NCI-H2196 treated with DMSO at 0.1 percent for 48 hours (cell line): ENCODE data around the gene SFMBT2.
"Not testable (repeated sequence)": the region's sequence is repeated elsewhere in the genome, so short reads cannot be mapped to it uniquely, and the experiment has no call there.

Experiments used
- DNase-seq: peaks from one replicate; lab custom pipeline; 2025; ENCODE audit not compliant: unreplicated experiment; lab: John Stamatoyannopoulos, UW

SFMBT2 gene

DNA sequence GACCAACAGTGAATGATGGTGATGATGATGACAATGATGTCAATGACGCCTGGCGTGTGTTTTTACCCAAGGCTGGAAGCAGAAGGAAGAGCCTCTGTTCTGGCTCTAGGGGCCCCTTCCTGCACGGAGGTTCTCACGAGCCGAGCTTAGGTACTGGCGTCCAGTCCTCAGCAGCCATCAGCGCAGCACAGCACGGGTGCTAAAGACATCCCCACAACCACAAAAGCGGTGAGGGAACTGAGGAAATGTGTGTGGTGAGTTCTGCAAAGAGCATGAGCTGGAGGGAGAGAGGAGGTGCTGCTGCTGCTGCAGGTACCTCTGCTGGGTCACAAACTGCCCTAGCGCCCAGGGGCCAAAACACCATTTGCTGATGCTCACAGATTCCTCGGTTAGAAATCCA lies 81.6 kb downstream of the SFMBT2 start:
- DNase-seq: no peak

DNA sequence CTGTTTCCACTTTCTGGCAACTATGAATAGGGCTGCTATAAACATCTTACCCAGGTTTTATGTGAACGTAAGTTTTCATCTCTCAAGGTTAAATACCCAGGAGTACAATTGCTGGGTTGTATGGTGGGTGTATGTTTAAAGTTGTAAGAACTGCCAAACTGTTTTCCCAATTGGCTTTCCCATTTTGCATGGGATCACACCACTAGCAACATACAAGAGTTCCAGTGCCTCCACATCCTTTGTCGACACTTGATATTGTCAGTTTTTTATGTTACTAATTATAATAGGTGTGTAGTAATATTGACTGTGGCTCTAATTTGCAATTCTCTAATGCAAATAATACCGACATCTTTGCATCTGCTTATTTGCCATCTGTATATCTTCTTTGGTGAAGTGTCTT lies 82.9 kb downstream of the SFMBT2 start:
- DNase-seq: no peak

DNA sequence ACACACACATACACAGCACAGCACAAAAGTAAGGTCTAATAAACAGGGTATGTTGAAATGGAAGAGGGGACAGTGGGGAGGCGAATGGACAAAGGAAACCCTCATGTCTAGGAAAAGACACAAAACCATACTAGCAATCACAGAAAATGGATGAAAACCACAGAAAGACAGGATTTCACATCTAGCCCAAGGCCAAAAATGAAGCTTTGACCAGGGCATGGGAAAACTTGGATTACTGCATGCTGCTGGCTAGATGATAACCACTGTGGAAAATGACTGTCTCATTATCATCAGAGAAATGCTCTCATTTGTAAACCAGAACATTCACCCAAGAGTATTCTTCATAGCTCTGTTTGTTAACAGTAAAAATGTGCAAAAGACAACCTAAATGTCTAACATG lies 88.2 kb downstream of the SFMBT2 start:
- no peak for DNase-seq

DNA sequence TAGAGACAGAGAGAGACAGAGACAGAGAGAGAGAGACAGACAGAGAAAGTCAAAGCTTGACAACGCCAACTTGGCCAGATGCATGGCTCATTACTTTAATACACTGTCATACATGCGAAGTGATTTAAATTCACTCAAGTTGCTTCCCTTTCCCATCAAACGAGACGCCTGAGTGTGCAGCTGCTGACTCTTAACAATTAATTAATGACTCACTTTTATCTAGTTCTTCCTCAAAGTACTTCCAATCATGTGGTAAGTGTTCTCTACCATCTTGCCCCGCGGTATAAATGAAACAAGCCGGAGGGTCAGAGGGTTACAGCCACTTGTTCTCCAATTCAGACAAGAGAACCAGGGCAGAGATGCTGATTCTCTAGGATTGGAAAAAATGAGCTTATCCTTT lies 90.8 kb downstream of the SFMBT2 start:
- DNase-seq: no peak

DNA sequence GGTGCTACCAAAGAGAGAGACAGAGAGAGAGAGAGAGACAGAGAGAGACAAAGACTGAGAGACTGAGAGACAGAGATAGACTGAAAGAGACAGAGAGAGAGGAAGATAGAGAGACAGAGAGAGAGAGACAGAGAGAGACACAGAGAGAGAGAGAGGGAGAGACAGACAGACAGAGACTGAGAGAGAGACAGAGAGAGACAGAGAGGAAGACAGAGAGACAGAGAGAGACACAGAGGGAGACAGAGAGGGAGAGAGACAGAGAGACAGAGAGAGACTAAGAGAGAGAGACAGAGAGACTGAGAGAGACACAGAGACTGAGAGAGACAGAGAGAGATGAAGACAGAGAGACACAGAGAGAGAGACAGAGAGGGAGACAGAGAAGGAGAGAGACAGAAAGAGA lies 91.2 kb downstream of the SFMBT2 start:
- no peak for DNase-seq

DNA sequence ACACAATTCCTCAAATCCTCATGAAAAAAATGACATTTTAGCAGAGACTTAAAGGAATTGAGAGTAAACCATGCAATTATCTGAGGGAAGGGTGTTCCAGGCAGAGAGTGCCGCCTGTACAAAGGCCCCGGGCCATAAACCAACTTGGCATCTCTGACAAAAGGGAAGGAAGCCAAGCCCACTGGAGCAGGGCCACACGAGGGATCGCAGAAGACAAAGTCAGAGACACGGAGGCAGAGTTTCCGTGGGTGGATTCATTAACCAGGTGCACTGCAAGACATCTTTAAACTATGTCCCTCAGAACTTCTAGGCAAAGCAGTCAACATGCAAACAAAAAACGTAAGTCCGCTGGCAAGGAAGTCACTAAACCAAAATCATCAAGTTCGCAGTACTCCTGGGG lies 92.0 kb downstream of the SFMBT2 start:
- no peak for DNase-seq

DNA sequence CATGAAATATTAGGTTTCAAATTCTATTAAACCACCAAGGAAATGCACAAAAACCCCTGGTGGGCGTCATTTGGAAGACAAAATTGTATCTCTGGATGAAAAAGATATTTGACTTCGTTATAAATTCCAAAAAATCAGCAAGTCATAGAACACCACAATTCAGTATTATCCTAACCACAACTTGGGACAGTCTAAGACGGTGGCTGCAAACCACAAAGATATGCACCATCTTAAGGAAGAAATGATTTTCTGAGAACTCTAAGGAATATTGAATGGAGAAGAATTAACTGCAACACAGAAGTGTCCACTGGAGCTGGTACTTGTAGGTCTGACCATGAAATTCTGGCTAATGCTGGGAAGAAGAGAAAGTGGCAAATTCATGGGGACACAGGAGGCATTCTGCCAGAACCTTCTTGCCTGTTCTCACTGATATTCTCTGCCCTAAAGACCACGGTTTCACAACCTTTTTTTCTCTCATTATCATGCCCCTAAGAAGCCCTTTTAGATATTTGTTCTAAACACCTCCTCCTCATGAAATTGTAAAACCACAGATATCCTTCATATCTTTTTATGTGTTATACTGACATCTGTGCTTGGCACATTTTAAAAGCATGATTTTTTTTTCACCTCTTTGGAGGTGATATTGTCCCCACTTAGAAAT lies 92.9 kb downstream of the SFMBT2 start:
- DNase-seq: no peak

DNA sequence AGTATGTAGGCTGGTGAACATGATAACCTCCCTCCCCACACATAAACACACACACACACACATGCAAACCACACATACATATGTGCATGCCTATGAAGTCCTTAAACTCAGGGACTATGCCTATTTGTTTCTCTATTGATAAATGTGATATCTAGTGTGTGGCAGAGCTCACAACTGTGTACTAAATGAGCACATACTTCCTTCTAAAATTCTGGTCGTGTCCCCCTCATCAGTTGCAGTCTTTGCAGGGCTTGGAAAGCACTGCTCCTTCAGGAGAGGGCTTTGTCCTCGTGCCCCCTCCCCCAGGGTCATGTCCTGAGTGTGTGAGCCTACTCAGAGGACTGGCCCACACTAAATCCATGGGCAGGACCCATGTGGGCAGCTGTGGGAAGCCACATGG lies 94.0 kb downstream of the SFMBT2 start:
- DNase-seq: no peak

DNA sequence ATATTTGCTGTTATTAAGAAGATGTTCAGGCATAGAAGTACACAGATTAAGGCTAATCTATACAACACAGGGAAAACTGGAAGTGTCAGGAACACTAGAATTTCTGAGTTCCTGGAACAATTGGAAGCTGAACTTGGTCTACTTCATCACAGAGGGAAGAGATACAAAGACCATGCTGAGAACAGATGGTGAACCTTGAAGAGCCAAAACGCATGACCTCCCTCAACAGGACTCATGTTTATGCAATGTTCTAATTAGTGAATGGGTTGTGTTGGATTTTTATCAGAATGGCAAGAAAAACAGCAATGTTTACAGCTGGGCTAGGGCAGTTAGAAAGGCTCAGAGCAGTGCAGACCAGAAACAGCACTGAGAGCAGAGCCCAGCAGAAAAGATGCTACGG lies 94.9 kb downstream of the SFMBT2 start:
- no peak for DNase-seq

DNA sequence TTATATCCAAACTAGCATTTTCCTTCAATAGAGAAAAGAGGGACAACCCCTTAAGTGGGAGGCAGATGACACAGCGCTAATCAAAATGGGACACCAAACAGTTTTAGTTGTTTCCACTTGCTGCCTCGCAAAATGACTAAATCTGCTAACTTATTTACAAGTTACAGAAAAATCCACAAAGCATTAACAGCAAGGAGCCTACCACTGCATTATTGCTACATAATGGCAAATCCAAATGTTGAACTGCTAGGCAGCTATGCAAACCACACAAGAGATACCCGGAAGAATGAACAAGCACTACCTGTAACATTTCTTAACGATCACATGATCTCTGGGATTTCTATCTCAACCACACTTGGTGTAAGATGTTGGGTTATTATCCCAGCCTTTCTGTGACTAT lies 96.7 kb downstream of the SFMBT2 start:
- DNase-seq: no peak

DNA sequence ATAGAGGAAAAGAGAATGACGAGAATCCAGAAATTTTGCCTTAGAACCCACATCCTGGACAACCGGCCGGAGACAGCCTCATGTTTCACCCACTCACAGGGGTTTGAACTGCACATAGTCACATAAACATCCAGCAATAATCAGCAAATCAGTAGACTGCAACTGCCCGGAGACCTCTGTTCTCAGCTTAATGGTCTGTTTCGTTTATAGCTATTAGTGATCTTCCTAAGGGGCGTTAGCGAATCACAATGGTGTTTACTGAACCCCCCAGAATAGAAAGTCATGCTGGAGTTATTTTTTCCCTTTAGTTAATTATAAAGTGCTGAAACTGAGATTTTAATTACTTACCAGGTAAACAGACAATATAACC lies 98.4 kb downstream of the SFMBT2 start:
- no peak for DNase-seq

DNA sequence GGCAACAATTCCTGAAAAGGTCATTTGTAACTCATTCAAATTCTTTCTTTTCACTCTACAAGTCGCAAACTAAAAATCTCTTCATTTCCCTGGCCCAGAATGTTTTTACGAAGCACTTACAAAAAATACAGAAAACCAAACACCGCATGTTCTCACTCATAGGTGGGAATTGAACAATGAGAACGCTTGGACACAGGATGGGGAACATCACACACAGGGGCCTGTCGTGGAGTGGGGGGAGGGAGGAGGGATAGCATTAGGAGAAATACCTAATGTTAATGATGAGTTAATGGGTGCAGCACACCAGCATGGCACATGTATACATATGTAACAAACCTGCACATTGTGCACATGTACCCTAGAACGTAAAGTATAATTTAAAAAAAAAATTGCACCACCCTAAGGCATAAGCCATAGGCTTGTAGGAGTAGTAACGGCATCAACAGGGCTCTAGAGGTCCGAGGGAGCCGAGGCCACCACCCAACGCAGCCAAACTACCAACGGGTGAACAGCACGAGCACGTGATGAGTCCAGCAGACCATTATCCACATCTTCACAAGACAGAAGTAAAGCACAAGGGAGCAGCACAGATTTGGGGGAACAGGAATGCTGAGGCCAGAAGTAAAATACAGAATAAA lies 98.9 kb downstream of the SFMBT2 start:
- DNase-seq: not testable (repeated sequence)

DNA sequence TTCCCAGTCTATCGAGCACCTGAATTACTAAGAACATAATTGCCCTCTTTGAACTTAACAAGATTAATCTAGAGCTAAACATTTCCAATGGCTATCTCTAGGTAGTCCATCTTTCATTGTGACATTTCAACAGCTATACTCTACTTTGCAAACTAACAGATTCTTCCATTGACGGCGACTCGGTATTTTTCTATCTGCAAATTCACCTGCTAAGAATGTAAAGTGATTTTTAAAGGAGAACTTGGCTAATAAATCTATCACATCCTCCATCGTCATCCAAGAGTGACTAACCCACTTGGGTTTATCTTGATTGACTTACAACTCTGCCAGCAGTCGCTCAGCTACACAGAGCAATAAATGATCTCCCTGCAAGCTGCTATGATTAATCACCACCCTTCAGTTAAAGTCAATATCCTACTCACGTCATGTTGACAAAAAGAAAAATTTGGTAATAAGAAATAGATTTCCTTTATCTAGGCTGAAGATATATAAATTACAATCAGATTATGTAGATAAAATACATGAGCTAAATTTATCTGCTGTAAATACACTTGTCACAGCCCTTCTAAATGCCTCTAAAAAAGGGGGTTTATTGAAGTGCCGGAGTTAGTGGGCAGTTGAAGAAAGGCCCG lies 99.5 kb downstream of the SFMBT2 start:
- DNase-seq: no peak

DNA sequence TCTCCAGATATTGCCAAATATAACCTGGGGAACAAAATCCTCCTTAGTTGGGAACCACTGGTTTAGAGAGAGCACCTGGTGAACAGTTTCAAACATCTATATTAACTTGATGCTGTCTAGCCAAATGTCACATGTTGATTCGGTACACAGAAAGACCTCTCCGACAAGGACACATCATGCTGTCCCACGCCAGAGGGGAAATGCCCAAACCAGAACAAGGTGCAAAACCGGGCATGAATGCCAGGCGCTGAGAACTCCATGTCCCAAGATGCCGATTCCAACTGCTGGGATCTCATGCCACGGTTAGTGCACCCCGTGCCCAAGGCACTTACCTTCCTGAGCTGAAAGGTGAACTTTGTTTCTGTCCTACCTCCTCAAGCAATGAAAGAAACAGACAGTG lies 100.8 kb downstream of the SFMBT2 start:
- DNase-seq: no peak

DNA sequence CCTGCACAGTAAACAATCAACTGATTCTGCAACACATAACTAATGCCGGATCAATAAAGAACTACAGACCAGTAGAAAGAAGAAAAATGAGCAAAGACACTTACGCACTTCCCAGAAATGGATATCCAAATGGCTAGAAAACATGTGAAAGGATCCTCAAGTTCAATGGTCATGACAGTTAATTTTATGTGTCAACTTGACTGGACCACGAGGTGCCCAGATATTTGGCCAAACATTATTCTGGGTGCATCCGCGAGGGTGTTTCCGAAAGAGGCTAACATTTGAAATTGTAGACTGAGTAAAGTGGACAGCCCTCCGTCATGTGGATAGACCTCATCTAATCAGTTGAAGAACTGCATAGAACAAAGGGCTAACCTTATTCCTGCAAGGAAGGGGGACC lies 102.0 kb downstream of the SFMBT2 start:
- no peak for DNase-seq

DNA sequence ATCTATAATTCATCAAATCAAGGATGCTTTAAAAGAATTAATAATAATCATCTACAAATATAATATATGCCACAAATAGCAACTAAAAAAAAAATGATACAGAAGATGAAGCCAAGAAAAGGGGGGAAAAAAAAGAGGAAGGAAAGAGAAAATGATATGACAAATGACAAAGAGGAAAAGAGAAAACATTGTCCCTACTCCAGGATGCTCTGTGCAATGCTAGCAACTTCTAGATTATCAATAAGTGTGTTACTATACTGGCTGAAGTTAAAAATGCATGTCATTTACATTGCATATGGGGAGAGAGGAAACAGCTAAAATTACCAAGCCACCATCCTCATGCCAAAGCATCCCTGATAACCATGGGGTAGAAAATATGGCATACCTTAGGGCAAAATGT lies 104.2 kb downstream of the SFMBT2 start:
- no peak for DNase-seq

DNA sequence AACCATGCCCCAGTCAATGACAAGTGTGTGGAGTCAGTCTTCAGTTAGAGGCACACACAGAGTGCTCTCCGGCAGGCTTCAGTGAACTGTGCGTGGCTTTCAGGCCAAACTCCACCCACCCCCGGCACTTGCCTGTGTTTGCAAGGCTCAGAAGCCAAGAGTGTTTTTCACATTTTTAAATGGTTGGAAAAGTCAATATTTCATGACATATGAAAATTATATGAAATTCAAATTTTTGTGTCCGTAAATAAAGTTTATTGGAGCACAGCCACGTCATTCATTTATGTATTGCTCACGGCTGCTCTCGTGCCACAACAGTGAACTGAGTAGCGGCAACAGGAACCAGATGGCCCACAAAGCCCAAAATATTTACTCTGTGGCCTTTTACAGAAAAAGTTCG lies 104.7 kb downstream of the SFMBT2 start:
- no peak for DNase-seq

DNA sequence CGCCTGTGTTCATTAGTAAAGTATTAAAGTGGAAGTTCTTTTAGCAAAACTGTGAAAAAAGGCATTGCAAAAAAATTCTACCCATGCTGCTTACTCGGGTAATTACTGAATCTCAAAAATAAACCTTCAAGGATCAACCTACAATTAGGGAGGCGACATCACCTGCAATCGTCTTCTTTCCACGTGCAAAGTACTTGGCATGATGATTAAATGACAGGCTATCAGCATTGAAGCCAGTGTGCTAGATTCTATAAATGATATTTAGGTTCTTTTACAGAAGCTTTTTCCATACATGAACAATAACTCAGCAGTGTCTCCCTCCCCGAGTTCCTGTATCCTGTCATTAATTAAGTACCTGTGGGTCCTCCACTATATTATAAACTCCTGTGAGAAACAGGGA lies 105.8 kb downstream of the SFMBT2 start:
- DNase-seq: no peak

DNA sequence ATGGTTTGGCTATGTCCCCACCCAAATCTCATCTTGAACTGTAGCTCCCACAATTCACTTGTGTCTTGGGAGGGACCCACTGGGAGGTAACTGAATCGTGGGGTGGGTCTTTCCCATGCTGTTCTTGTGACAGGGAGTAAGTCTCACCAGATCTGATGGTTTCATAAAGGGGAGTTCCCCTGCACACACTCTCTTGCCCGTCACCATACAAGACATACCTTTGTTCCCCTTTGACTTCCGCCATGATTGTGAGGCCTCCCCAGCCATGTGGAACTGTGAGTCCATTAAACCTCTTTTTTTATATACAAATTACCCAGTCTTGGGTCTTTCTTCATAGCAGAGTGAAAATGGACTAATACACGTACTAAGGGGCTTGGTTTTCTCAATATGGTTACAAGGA lies 106.7 kb downstream of the SFMBT2 start:
- DNase-seq: no peak

DNA sequence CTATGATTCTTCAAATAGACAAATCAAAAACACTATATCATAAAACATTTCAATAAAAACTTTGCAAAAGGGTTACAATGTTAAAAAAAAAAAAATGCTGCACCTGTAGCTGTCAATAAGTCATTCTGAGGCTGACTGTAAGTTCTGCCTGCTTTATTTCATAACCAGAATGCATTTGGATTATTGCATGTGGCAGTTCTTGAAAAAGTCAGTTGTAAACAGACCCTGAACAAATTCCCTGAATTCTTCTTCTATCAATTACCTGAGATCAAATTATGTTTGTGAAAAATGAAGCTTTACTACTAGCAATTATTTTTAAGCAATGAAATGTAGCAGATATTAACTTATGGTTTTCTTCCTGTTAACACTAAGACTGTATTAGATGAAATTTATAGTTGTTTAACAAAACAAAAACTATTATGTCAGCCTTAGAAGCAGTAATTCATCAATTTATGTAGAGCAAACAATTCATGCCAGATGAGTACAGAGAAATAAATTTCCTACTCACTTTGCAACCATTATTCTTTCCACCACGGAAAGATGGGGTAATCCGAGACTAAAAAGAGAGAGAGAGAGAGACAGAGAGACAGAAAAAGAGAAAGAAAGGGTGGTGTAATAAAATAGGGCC lies 107.8 kb downstream of the SFMBT2 start:
- no peak for DNase-seq

DNA sequence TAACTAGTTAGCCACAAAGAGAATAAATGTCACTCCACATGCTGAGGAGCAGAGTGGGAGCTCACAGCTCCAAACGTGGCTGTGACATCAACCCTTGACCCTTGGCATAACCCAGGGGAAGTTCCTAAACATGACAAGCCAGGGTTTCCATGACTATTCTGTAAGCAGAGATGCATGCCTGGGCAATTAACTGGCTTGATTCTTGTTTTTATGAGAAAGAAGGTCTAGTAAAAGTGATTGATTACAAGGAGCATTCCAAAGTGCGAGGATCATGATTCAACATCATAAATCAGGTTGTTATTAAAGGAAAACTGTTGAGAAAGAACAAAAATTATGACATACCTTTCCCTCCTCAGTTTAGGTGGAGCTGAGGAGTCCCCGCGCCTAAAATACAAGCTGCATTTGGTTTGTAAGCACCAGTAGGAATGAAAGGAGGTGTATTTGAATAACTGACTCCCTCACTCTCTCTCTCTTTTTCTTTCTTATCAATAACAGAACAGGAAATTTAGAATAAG lies 108.4 kb downstream of the SFMBT2 start:
- DNase-seq: no peak
